Neutrophil (primary cell): ENCODE measurements around the gene IRF4.

Source experiments
- H3K27ac ChIP-seq: fragments of 200-600 bp; sonication (generic); 2 replicates; pipeline ENCODE4 v1.5.1; 2016; ENCODE audit warnings: mild to moderate bottlenecking, moderate library complexity
- H3K27me3 ChIP-seq: fragments of 200-600 bp; sonication (generic); 2 replicates; pipeline ENCODE4 v1.6.0; 2016; ENCODE audit warnings: mild to moderate bottlenecking
- H3K36me3 ChIP-seq: fragments of 200-600 bp; sonication (generic); 2 replicates; pipeline ENCODE4 v1.5.1; 2017
- H3K4me1 ChIP-seq, 2 experiments: fragments of 200-600 bp in 1 of 2; sonication (generic) in 1 of 2; 1 replicate in 1 of 2; 2 replicates in 1 of 2; pipeline versions ENCODE4 v1.5.1 to v1.6.1; 2013 to 2016; ENCODE audit warnings: low read depth in 1 of 2, low read length in 1 of 2, mild to moderate bottlenecking in 1 of 2, moderate library complexity in 1 of 2; ENCODE audit not compliant: control insufficient read depth in 1 of 2, insufficient read depth in 1 of 2
- H3K4me3 ChIP-seq, 2 experiments: fragments of 200-600 bp in 1 of 2; sonication (generic) in 1 of 2; 1 replicate in 1 of 2; 2 replicates in 1 of 2; pipeline ENCODE4 v1.5.1; 2013 to 2016; ENCODE audit warnings: low read depth in 1 of 2, low read length in 1 of 2, mild to moderate bottlenecking in 1 of 2, moderate library complexity in 1 of 2
- H3K9me3 ChIP-seq: fragments of 200-600 bp; sonication (generic); 2 replicates; pipeline ENCODE4 v1.5.1; 2016
- CTCF ChIP-seq: fragments of 200-600 bp; sonication (generic); IDR thresholded peaks from 2 replicates; pipeline ENCODE4 v1.5.1; 2016; ENCODE audit warnings: antibody characterized with exemption

IRF4 gene

GRCh38 chr6:431986-432385, 40.4 kb downstream of the IRF4 start:
- Histone ChIP-seq H3K27ac (no peak overlapping the region), H3K9me3 (no peaks in the 10 kb centered on the region), H3K4me1 (no peaks in the 10 kb centered on the region), H3K4me3 (no peak overlapping the region), H3K27me3 (peaks cover 8% of the 10 kb centered on the region), H3K36me3 (no peaks in the 10 kb centered on the region)
- no peak for TF ChIP-seq CTCF

- Histone ChIP-seq H3K9me3 (no peaks in the 10 kb centered on the region), H3K27me3 (peaks cover 8% of the 10 kb centered on the region), H3K36me3 (no peaks in the 10 kb centered on the region), H3K27ac (no peak overlapping the region), H3K4me1 (no peaks in the 10 kb centered on the region), H3K4me3 (no peak overlapping the region)
- no peak for TF ChIP-seq CTCF
These were observed 42.6 kb downstream of the IRF4 start for GRCh38 chr6:434051-434705.

GRCh38 chr6:435441-436307, 44.1 kb downstream of the IRF4 start:
- Histone ChIP-seq H3K27ac (no peak overlapping the region), H3K9me3 (no peaks in the 10 kb centered on the region)
- no peak for TF ChIP-seq CTCF

GRCh38 chr6:436308-437036, 44.9 kb downstream of the IRF4 start:
- H3K4me1 ChIP-seq = no peaks in the 10 kb centered on the region
- TF ChIP-seq CTCF = no peak
- H3K27ac ChIP-seq = no peak overlapping the region
- H3K36me3 ChIP-seq = no peaks in the 10 kb centered on the region
- H3K4me3 ChIP-seq = no peak overlapping the region
- peaks cover 5% of the 10 kb centered on the region for H3K27me3 ChIP-seq
- no peaks in the 10 kb centered on the region for H3K9me3 ChIP-seq

More at GRCh38 chr6:435441-436307, 44.1 kb downstream of the IRF4 start:
- Histone ChIP-seq H3K4me1 (no peaks in the 10 kb centered on the region), H3K36me3 (no peaks in the 10 kb centered on the region), H3K27me3 (peaks cover 8% of the 10 kb centered on the region), H3K4me3 (no peak overlapping the region)

- no peak for TF ChIP-seq CTCF
- Histone ChIP-seq H3K27me3 (peaks cover under 1% of the 10 kb centered on the region), H3K36me3 (no peaks in the 10 kb centered on the region), H3K9me3 (no peaks in the 10 kb centered on the region), H3K27ac (no peak overlapping the region), H3K4me1 (no peaks in the 10 kb centered on the region), H3K4me3 (no peak overlapping the region)
These were observed 45.5 kb downstream of the IRF4 start for GRCh38 chr6:437037-437392.
